ENCODE measurements around the gene CMIP.

CMIP gene

GRCh38 chr16:81539009-81539758 is 94.6 kb downstream of the CMIP start:
- DNase-seq, result no peak

GRCh38 chr16:81539759-81540472 is 95.3 kb downstream of the CMIP start:
- DNase-seq, result no peak

- no peak for DNase-seq
These were observed 96.7 kb downstream of the CMIP start for GRCh38 chr16:81541314-81541713.

- no peak for DNase-seq
These were observed 98.3 kb downstream of the CMIP start for GRCh38 chr16:81542609-81543570.

- no peak for DNase-seq
These were observed 99.0 kb downstream of the CMIP start for GRCh38 chr16:81543571-81543970.

GRCh38 chr16:81544261-81544660 is 99.7 kb downstream of the CMIP start:
- no peak for DNase-seq

GRCh38 chr16:81544700-81545271 is 100.2 kb downstream of the CMIP start:
- DNase-seq, result no peak

- DNase-seq, result no peak
These were observed 101.1 kb downstream of the CMIP start for GRCh38 chr16:81545470-81546250.

- DNase-seq, result no peak
These were observed 102.2 kb downstream of the CMIP start for GRCh38 chr16:81546781-81547180.

GRCh38 chr16:81547194-81547938 is 102.8 kb downstream of the CMIP start:
- no peak for DNase-seq

GRCh38 chr16:81547939-81548216 is 103.3 kb downstream of the CMIP start:
- no peak for DNase-seq

GRCh38 chr16:81548551-81548875 is 103.9 kb downstream of the CMIP start:
- DNase-seq, result no peak

GRCh38 chr16:81548876-81549546 is 104.4 kb downstream of the CMIP start:
- DNase-seq, result no peak

- no peak for DNase-seq
These were observed 105.2 kb downstream of the CMIP start for GRCh38 chr16:81549547-81550431.

- DNase-seq, result no peak
These were observed 105.8 kb downstream of the CMIP start for GRCh38 chr16:81550432-81550808.

GRCh38 chr16:81551151-81551808 is 106.7 kb downstream of the CMIP start:
- DNase-seq, result no peak

- no peak for DNase-seq
These were observed 107.3 kb downstream of the CMIP start for GRCh38 chr16:81551821-81552304.

GRCh38 chr16:81552743-81553079 is 108.1 kb downstream of the CMIP start:
- no peak for DNase-seq

GRCh38 chr16:81553080-81553813 is 108.6 kb downstream of the CMIP start:
- no peak for DNase-seq
